B cell (primary cell): ENCODE results near the gene FGF10.

Experiments
- EZH2 ChIP-seq: IDR thresholded peaks from 2 replicates; pipeline ENCODE4 v1.6.1; 2012; ENCODE audit warnings: borderline replicate concordance, low read depth, mild to moderate bottlenecking, moderate library complexity, low read length; ENCODE audit not compliant: insufficient read depth, poor library complexity, severe bottlenecking
- TF ChIP-seq, protein P1 (sequence below): fragments of 200-600 bp; IDR thresholded peaks from one replicate; pipeline ENCODE4 v1.8.0; 2022; ENCODE audit warnings: antibody characterized with exemption, mild to moderate bottlenecking

DNA sequence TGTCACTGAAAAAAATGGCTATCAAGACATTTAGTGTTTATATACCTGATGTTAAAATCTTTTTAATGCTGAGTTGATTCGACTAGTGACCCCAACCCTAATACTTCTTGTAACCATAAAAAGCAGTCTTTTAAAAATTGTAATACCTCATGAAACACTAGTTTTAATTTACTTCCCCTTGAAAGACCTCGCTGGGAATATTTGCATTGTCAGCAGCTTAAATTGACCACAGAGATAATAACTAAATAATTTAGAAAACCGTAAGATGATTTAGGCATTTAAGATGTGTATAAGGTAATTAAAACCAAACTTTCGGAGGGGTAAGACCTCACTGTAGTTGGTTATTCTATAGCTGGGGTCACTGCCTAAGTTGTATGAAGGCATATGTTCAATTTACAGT is 89.8 kb downstream of the FGF10 start:
- TF ChIP-seq, protein P1, sequence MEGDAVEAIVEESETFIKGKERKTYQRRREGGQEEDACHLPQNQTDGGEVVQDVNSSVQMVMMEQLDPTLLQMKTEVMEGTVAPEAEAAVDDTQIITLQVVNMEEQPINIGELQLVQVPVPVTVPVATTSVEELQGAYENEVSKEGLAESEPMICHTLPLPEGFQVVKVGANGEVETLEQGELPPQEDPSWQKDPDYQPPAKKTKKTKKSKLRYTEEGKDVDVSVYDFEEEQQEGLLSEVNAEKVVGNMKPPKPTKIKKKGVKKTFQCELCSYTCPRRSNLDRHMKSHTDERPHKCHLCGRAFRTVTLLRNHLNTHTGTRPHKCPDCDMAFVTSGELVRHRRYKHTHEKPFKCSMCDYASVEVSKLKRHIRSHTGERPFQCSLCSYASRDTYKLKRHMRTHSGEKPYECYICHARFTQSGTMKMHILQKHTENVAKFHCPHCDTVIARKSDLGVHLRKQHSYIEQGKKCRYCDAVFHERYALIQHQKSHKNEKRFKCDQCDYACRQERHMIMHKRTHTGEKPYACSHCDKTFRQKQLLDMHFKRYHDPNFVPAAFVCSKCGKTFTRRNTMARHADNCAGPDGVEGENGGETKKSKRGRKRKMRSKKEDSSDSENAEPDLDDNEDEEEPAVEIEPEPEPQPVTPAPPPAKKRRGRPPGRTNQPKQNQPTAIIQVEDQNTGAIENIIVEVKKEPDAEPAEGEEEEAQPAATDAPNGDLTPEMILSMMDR = no peak
- no peak for TF ChIP-seq EZH2
